Fibroblast of mammary gland (primary cell): ENCODE data around the gene WDR46.

Experiments
- DNase-seq: peaks from one replicate; pipeline ENCODE4 v3.0.0-alpha.2; 2010; ENCODE audit warnings: low read depth
- H3K4me3 ChIP-seq: 2 replicates; pipeline ENCODE4 v1.5.1; 2011; ENCODE audit warnings: low read depth, mild to moderate bottlenecking, low read length, moderate library complexity; ENCODE audit not compliant: control insufficient read depth
- CTCF ChIP-seq: conservative IDR thresholded peaks from 2 replicates; pipeline ENCODE4 v1.5.1; 2011; ENCODE audit warnings: low read depth, low read length, inconsistent platforms; ENCODE audit not compliant: control insufficient read depth, insufficient read depth

The WDR46 gene

DNA sequence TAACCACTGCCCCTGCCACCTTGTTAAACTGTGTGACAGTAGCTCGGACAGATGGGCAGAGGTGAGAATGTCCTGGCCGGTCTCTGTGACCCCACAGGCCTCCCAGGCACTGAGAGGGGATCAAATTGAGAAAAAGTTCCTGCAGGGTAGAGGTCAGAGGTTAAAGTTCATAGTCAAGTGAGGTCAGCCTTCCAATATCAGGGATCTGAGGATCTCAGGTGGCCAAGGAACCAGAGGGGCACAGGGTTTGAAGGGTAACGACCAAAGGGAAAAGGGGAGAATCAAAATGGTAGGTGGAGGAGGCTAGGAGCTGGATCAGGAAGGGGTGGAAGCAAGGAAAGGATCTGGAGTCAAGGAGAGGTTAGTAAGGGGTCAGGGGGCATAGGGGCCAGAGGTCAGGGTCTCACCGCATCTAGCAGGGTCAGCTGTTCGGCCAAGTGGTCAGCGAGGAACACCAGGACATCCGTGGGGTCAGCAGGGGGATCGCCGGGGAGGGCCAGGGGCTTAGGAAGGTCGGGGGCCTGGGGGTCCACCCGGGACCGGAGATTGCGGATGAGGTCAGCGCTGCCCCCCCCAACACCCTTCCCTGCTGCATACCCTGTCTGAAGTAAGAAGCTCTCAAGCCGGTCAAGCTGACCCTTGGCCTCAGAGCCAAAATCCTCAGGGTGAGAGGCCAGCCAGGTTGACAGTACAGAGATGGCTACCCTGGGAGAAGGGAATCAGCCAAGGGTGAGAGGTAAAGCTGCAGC is 6.8 kb upstream of the WDR46 start:
- no peak for DNase-seq
- H3K4me3 ChIP-seq, result no peak overlapping the region
- TF ChIP-seq CTCF, result no peak

DNA sequence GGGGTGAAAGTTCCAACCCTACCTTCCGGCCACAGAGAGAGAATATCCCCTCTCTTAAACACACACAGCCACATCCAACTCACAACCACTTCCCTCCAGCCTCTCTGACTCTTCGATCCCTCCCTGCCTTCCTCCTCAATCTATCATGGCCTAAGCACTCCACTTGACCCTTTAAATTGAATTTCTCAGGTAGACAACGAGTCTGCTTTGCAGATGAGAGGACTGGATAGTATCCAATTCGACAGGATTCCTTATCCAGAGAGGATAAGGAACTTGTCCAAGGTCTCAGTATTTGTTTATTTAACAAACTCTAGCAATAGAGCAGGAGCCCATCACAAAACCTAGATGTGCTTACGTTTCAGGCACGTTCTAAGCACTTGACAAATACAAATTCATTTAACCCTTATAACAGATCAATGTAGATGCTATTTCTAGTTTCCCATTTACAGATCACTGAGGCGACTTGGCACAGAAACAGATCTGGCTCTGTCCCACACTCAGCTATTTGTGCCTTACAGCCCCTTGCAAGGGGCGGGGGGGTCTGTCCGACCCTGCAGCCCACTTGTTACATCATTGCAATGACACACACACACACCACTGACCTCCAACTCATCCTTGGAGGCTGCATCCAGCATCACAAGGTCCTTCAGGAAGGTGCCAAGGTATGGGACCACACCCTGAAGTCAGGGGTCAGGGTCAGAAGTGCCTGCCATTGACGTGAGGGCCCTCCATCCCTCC is 5.2 kb upstream of the WDR46 start:
- no peak overlapping the region for H3K4me3 ChIP-seq
- DNase-seq, result no peak
- TF ChIP-seq CTCF, result no peak

DNA sequence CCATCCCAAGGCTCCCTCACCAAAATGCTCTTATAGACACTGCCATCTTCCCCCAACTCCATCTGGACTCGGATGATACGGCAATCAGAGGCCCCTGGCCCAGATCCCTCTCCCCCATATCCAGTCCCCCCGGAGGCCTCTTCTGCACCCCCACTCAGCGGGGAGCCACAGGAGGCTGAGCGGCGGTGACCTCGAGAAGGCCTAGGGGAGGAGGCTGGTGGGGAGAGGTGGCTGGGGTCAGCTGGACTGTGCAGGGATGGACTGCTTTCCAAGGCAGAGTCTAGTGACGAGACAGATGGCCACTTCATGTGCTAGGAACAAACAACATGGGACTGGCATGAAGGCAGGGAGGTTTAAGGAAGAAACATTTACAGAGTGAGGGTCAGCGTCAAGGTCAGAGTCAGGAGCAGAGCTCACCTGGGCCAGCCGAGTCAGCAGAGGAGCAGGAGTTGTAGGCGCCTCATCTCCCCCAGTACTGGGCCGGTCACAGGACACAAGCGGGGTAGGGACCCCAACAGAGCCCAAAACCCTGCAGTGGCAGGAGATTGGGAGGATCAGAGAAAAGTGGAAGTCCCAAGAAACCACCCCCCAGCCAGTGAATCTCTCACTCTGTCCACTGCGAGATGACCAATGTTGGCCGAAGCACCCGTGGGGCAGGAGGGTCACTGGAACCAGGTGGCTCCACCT is 4.1 kb upstream of the WDR46 start:
- no peak for DNase-seq
- TF ChIP-seq CTCF, result no peak
- H3K4me3 ChIP-seq, result no peak overlapping the region

- H3K4me3 ChIP-seq, result peak overlapping the region; percentile 96
- no peak for DNase-seq
- no peak for TF ChIP-seq CTCF
Measured at GRCh38 chr6:33290459-33290858, 1.4 kb upstream of the WDR46 start.

- H3K4me3 ChIP-seq, result peak overlapping the region; percentile 96
- DNase-seq, result no peak
- no peak for TF ChIP-seq CTCF
Measured at GRCh38 chr6:33289784-33290315, 811 bp upstream of the WDR46 start.

DNA sequence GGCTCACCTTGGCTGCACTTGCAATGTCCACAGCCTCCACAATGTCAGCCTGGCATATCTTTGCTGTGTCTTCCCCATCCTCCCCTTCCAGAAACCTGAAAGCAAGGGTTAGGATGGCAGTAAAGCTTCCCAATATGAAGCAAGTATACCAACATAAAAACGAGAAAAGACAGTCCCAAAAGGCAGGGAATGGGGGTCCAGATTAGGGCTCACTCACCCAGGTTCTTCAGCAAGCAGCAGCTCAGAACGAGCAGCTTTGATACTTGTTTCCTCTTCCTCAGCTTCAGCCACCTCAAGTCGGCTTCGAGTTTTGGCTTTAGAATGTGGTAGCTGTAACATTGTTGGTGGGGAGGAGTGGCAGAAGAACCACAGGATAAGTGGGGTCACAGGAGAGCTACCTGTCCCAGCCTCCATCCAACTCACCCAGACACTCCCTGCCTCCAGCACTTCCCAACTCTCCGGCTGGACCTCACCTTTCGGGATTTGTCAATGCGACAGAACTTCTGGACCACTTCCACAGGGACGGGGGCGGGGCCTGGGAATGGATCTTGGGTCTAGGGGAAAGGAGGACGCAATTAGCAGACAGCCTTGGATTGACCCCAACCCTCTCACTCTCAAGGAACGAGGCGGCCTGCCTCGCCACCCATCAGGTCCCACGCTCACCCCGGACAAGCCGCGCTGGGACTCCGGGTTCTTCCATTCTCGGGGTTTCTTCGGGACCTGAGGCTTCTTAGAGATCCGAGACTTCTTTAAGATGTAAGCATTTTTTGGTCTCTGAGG is 708 bp downstream of the WDR46 start:
- H3K4me3 ChIP-seq, result peak overlapping the region; percentile 96
- TF ChIP-seq CTCF, result no peak
- no peak for DNase-seq
